ENCODE results near the gene DLL1.
"Not testable (repeated sequence)": the region's sequence is repeated elsewhere in the genome, so short reads cannot be mapped to it uniquely, and the experiment has no call there.

DLL1 gene

GRCh38 chr6:170290296-170291128 lies at the start of gene DLL1:
Gene DLL1 (minus strand): TSS chr6:170291078. CDS start chr6:170290139, 939 bp downstream.
- in situ Hi-C loops (cut with HindIII; ENCODE audit: low sequenced_read_pairs), result no loop called here
- H3K4me3 ChIP-seq (ENCODE audit: low read depth, low read length), result peak within 1 kb of the TSS; percentile 57
- peak; percentile 29 for DNase-seq (ENCODE audit: low read depth, low spot score)
- TF ChIP-seq CTCF (IDR thresholded peaks at IDR 0.05; ENCODE audit: low read depth, low read length), result no peak

- in situ Hi-C loops (cut with HindIII; ENCODE audit: low sequenced_read_pairs); H3K4me3 ChIP-seq (ENCODE audit: low read depth, low read length); DNase-seq (ENCODE audit: low read depth, low spot score): not testable (repeated sequence)
Measured at GRCh38 chr6:170335199-170335598, 44.3 kb upstream of the DLL1 start.

GRCh38 chr6:170329321-170329720 lies 38.4 kb upstream of the DLL1 start:
- no peak for TF ChIP-seq CTCF (IDR thresholded peaks at IDR 0.05; ENCODE audit: low read depth, low read length)
- in situ Hi-C loops (cut with HindIII; ENCODE audit: low sequenced_read_pairs), result no loop called here
- H3K4me3 ChIP-seq (ENCODE audit: low read depth, low read length), result no peak overlapping the region
- no peak for DNase-seq (ENCODE audit: low read depth, low spot score)

- H3K4me3 ChIP-seq (ENCODE audit: low read depth, low read length), result no peak overlapping the region
- TF ChIP-seq CTCF (IDR thresholded peaks at IDR 0.05; ENCODE audit: low read depth, low read length), result no peak
- in situ Hi-C loops (cut with HindIII; ENCODE audit: low sequenced_read_pairs), result no loop called here
- DNase-seq (ENCODE audit: low read depth, low spot score), result no peak
Measured at GRCh38 chr6:170317718-170318117, 26.8 kb upstream of the DLL1 start.

- in situ Hi-C loops (cut with HindIII; ENCODE audit: low sequenced_read_pairs), result no loop called here
- no peak for DNase-seq (ENCODE audit: low read depth, low spot score)
- TF ChIP-seq CTCF (IDR thresholded peaks at IDR 0.05; ENCODE audit: low read depth, low read length), result no peak
- no peak overlapping the region for H3K4me3 ChIP-seq (ENCODE audit: low read depth, low read length)
Measured at GRCh38 chr6:170317076-170317475, 26.2 kb upstream of the DLL1 start.

- DNase-seq (ENCODE audit: low read depth, low spot score), result no peak
- in situ Hi-C loops (cut with HindIII; ENCODE audit: low sequenced_read_pairs), result no loop called here
- no peak for TF ChIP-seq CTCF (IDR thresholded peaks at IDR 0.05; ENCODE audit: low read depth, low read length)
- no peak overlapping the region for H3K4me3 ChIP-seq (ENCODE audit: low read depth, low read length)
Measured at GRCh38 chr6:170316071-170316470, 25.2 kb upstream of the DLL1 start.

GRCh38 chr6:170314983-170315382 lies 24.1 kb upstream of the DLL1 start:
- TF ChIP-seq CTCF (IDR thresholded peaks at IDR 0.05; ENCODE audit: low read depth, low read length), result no peak
- DNase-seq (ENCODE audit: low read depth, low spot score), result no peak
- H3K4me3 ChIP-seq (ENCODE audit: low read depth, low read length), result no peak overlapping the region
- in situ Hi-C loops (cut with HindIII; ENCODE audit: low sequenced_read_pairs), result no loop called here
